OCI-M1 (cell line): ENCODE results near the gene MAFG.
"Not testable (repeated sequence)": the region's sequence is repeated elsewhere in the genome, so short reads cannot be mapped to it uniquely, and the experiment has no call there.

ENCODE experiments used
- DNase-seq: peaks from one replicate; lab custom pipeline; 2025; lab: John Stamatoyannopoulos, UW

The MAFG gene

DNA sequence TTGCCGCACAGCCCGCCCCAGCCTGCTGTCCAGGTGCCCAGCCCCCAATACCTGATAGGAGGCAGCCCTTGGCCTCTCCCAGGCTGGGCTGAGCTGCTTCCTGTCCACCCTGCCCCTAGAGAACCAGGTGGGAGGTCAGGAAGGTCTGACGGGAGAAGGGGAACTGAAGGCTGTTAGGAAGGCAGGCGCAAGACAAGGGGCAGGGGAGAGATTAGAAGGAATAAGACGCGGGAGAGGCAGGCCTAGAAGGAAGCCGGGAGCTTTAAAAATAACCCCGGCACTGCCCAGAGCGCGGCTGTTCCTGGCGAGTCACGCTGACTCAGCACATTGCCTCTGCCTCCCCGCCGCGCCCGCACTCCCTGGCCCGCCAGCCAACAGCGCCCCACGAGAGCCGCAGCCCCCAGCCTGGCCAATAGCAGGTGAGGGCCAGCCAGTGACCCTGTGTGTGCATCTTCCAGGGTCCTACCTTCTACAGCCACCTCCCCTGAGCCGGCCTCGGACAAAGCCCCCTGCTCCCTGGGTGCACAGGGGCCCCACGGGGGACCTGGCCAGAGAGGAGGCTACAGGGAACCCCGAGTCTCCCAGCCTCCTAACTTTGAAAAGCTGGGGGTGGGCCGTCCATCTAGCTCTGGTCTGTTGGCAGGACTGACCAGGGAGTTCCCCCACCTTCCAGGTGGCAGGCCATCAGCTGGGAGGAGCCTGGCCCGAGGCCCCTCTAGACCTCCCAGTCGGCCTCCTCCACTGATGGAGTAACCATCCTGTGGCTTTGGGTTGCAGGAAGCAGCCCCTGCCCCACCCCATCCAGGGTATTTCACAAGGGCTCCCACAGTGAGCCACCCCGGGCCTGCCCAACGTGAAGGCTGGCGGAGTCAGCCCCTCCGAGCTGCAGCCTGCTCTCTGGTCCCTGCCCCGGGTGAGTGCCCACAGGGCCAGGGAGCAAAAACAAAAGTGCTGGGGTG lies 4.0 kb downstream of the MAFG start:
- peak; percentile 95 for DNase-seq

DNA sequence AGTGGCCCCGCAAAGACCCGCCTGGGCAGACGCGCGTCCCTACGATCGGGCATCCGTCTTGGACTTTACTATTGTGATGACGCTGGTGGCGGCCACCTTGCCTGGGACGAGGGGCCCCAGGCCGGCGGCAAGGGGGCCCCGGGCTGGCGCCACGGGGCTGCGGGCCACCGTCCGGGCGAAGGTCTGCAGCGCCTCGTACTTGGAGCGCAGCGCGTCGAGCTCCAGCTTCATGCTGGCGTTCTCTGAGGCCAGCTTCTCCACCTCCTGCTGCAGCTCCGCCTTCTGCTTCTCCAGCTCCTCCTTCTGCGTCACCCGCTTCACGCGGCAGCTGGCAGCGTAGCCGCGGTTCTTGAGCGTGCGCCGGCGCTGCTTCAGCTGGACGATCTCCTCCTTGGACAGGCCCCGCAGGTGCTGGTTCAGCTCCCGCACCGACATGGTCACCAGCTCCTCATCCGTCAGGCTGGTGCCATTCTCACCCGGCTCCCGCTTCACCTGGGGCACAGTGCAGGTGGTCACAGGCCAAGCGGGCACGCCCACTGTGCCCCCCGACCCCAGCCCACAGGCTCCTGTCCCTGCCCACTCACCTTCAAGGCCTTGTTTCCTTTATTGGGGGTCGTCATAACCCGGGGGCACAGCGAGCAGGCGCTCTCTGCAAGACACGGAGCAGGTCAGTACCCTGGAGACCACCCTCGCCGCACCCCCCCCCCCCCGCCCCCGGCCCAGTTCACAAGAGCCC lies 4.8 kb downstream of the MAFG start:
- DNase-seq, result no peak

DNA sequence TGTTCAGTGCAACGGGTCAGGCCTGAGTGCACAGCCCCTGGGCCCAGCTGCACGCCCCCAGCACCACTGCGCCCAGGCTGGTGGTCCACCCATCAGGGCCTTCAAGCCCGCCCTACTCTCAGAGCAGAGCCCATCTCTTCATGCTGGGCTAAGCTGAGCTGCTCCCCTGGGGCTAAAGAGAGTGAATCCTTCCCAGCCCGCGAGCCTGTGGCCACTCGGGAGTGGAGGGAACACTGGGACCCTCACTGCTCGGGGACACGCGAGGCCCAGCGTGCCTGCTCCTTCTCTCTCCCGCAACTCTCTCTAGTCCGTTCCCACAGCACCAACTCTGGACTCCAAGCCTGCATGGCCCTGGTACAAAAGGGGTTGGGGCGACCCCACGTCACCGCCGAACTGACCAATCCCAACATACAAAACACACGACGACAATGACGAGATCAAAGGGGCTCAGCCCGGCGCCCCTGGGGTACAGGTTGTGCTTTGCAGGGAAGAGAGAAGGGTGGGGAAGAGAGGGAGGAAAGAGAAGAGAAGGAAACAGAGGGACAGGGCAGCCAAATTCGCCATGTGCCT lies 5.5 kb downstream of the MAFG start:
- DNase-seq, result no peak

DNA sequence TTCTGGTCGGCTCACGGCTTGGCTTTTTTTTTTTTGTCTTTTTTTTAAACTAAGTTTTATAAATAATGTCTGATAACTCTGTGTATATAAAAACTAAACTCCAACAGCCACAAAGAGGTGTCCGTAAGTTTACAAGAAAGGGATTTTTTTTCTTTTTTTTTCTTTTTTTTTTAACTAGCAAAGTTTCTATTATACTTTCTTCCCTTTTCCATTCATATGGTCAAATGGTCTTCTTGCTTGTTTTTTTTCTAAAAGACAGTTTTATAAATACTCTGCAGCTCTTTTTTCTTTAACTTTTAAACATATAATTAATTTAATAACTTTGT lies 6.0 kb downstream of the MAFG start:
- no peak for DNase-seq

DNA sequence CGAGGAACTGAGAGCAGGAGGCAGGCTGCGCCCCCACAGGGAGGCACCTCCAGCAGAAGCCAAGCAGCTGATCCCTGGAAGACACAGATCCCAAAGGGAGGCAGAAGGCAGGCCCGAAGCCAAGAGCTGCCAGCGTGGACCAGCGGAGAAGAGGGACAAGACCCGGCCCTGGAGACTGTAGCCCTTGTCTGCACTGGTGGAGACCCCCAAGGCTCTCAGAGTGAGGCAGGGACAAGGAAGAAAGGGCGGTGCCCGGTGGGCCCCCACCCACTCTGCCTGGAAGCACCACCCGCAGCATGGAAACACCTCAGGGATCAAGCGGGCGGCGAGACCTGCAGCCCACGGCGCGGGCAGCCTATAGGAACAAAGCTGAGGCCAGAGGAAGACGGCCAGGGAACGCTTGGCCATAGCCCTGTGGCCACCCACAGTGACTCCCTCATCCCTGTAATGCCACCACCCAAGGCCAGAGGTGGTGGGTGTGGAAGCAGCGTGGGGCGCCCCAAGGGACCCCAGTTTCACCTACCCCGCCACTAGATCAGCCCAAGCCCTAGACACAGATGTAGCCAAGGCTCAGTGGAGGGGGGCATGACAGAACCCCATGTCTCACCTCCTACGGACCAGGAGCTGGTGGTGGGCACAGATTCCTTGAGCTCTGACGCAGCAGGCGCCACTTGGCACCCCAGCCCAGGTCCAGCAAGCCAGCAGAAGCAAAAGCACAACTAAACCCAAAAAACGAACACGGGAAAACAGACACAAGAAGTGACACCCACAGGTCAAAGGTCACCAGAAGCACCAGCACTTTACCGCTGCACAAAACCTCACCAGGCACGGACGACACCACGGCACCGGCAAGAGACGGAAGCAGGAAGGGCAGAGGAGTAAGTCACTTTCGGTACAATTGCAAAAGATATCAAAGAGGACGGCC lies 6.7 kb downstream of the MAFG start:
- DNase-seq, result no peak

DNA sequence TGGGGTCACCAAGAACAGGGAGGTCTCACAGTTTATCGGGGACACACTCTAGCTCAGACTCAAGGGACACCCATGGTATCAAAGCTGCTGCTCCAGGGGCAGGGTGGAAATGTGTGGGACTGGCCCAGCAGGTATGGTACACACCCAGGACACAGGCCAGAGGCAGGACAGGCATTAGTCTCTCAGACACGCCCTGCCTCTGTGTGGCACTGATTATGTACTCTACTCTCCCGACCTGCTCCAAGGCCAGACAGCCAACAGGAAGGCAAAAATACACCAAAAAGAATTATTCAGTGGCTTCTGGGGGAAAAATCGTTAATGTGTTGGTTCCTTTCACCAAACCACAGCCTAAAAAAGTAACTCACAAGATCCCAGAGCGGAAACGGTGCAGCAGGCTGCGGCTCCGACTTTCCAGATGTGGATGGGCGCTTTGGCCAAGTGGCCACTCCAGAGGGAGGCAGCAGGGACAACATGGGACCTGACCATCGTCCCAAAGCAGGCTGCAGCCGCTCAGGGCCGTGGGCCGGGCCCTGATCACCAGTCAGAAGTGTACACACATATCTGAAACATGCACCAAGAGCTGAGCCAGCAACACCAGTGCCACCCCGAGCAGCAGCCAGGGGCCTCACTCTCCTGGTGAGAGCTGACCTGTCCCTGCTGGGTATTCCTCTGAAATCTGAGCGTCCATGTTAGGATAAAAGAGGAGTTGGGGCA lies 8.5 kb downstream of the MAFG start:
- DNase-seq, result peak; percentile 19

DNA sequence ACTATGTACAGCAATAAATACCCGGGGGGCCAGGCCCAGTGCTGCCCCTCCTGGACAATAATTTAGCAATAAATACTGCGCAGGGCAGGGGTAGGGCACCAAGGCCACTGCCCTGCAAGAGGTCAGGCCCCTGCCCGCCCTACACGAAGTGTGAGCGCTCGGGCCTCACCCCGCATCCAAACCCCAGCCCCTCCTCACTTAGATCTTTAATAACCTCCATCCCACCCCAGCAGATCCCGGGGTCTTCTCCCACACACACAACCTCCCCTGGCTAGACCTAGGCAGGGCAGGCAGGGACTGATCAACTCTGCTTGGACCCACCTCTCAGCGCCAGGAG lies 9.2 kb downstream of the MAFG start:
- DNase-seq, result not testable (repeated sequence)

DNA sequence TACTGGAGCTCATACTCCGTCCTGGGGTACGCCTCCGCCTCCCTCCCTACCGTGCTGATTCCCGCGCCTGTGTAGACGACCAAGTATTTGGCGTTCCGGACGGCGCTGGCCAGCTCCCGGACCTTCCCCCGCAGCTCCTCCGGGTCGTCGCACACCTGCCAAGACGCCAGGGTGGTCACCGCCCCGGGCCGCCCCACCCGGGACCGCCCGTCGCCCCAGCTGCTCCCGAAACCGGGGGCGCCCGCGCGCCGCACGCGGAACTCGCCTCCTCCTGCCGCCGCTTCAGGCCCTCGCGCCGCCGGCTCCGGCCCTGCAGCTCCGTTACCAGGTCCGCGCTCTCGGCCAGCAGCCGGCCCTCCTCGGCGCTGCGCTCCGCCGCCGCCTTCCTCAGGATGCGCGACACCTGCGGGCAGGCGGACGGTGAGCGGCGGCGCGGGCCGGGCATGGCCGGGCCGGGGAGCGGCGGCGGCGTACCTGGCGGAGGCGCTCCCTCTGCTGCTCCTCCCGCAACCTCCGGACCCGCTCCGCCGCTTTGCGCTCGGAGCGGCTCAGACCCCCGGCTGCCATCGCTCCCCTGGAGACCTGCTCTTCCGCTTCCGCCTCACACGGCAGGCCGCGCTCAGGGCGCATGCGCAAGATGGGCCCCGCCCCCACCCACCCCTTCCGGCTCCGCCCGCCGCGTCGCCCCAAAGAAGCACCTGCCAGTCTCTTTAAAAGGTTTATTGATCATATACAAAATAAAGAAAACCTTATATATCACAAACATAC lies 9.8 kb downstream of the MAFG start, which contains the start of gene SIRT7:
SIRT7 (minus strand) TSS at position 612 of the 768 bp plus-strand sequence; CDS start at position 567, 45 bp downstream.
- DNase-seq, result peak; percentile 92

DNA sequence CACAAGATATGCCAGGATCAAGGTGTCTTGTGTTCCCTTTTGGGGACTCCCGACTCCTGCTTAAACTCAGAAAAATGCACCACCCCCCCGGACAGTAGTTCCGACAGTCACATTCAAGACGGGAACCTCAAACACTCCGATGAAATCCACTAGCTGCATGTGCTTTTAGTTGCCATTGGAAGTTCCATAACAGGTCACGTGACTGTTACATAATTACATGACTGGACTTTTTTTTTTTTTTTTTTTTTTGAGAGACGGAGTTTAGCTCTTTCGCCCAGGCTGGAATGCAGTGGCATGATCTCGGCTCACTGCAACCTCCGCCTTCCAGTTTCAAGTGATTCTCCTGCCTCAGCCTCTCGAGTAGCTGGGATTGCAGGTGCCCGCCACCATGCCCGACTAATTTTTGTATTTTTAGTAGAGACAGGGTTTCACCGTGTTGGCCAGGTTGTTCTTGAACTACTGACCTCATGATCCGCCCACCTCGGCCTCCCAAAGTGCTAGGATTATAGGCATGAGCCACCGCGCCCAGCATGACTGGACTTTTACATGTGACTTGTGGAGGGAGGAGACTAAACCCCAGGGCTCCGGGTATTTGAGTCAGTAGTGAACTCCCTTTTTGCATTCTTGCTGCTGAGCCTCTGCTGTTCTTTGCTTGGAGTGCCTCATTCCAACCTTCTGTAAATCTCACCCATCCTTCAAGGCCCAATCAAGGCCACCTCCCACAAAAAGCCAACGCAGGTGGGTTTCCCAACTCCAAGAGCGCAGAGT lies 11.1 kb downstream of the MAFG start:
- peak; percentile 17 for DNase-seq

DNA sequence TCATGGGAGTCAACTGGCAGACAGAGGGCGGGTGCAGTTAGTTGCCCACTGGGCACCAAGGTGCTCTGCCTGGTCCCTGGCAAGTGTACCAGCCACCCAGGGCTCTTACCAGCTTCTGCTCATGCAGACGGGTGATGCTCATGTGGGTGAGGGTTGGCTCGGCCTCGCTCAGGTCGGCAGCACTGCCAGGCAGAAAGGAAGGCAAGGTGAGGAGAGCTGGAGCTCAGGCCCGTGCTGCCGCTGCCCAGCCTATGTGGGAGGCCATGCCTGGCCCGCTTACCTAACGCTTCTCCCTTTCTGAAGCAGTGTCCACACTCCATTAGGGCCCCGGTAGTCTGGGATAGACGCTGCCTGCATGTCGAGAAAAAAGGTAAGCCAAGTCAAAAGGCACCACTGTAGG lies 12.2 kb downstream of the MAFG start:
- DNase-seq, result no peak

DNA sequence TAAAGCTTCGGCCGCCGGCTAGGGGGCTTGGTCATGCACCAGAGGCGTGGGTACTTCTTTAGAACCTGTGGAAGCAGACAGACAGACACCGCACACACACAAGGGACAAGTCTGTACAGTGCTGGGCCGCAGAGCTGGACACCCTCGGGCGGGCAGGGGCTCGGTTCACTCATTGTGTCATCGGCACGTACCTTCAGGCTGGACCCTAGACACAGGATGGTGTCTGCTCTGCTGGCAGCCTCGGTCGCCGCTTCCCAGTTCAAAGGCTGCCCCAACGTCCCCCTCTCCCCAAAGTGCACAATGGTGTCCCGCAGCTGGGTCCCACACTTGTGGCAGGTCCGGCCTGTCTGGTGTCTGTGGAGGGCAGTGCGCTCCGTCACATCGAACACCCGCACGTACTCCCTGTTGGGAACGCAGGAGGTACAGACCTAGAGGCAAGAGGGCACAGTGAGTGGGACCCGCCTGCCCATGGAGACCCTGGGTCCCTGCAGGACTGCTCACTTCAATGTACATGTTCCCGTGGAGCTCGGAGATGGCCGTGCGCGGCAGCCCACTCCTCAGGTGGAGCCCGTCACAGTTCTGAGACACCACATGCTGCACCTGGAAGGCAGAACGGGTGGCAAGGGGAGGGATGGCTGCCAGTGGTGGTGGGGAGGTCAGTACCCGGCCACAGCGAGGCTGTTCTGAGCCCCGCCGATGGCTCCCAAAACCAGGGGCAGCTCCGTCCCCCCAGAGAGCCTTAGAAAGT lies 13.3 kb downstream of the MAFG start:
- no peak for DNase-seq

DNA sequence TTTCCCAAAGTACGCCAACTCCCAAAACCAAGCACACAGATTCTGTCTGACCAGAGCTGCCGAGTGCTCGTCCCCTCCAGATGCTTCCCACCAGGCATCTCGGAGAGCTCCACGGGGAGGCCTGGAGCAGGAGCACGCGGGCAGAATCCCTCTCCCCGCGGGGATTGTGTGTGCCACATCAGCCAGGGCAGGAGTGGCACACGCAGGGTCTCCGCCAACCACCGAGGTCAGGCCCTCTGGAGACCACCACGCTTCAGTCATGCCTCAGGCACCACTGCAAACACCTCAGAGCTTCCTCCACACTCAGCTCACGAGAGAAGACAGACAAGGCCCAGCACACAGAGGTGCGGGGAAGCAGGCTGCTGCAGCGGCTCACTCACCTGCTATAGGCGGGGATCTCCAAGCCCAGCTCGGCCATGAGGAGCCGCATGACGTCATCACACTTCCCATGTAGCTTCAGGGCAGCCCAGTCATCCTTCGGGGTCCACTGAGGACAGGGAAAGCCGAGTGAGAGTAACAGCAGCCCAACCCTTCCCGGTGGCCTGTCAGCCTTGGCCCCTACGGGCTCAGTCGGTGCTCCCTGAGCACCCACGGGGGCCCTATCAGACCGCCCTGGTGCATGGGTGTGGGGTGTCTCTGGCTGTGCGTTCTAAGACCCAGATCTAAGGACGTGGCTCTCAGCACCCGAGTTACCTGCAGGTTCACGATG lies 14.0 kb downstream of the MAFG start:
- no peak for DNase-seq

DNA sequence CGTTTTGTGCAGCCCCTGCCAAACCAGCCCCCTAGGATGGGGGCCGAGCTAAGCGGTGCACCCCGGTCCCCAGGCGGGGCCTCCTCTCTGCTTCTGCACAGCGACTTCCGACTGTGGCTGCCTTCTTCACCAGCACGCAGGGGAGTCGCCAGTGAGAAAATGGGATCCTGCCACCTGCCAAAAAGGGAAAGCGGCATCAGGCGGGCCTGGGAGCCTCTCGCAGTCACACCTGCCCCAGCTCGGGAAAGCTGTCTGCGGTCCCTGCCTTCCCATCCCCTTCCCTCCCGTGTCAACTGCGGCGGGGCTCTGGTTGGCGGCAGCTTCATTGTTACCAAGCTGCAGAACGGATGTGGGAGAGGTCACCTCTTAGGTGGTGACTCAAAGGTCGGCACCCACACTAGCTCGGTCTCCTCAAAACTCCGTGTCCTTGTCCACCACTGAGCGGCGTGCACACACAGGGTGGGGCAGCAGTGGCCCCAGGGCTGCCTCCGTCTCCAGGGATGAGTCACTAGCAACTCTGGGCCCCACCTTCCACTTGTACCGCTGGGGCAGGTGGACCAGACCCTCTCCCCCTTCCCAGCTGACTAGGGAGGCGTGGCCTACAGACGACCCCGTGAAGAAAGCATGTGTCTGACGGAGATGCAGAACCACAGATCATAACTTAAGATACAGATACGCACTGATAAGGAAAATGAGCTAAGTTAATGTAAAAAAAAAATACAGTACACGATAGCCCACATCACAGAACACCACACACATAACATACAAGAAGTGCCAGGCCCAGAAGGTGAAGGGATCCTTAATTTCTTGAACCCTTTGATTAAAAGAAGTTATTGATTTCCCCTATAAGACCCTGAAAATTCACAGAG lies 14.9 kb downstream of the MAFG start:
- DNase-seq, result no peak

DNA sequence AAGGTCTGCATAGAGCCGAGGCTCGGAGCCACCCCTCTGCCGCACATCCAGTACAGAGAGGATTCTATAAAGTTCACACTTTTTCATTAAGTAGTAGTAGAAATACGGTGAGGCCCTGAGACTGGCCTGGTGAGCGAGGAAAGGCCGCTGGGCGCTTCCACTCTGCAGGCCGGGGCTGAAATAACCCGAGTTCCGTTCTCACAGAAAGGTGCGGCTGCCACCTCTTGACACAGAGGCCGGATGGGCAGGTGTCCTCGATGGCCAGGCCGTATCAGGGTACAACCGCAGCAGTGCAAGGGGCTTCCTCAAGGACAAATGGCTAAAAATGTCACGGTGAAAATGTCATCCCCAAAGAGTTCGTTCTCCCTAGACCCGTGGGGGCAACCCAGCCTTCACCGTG lies 15.6 kb downstream of the MAFG start:
- DNase-seq, result no peak

DNA sequence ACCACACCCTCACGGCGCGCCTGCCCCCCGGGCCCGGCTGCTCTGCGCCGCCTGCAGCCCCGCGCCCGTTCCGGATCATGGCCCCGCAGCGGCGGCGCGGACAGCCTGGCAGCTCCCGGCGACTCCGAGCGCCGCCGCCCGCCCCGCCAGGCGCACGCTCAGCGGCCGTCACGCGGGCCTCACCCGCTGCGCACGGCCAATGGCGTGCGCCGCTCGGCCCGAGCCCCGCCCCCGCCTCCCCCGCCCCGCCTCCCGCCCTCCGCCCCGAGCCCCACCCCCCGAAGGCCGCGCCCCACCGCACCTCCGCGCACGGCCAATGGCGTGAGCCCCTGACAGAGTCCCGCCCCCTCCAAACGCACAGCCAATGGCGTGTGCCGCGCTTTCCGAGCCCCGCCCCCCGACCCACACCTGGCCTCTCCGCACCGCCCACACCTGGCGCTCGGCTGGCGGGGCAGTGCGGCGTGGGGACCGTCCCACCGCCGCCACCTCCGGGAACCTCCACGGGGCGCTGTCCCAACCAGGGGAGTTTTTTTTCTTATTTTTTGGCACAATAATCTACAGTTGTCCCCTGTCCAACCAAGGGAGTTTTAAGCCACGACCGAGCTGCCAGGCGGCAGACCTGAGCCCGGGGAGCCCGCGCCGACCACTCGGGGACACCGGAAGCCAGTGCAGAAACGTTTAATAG lies 16.1 kb downstream of the MAFG start, which contains the start of gene PCYT2:
PCYT2 (minus strand) TSS at position 123 of the 685 bp plus-strand sequence; CDS start at position 79, 44 bp downstream.
- peak; percentile 88 for DNase-seq

DNA sequence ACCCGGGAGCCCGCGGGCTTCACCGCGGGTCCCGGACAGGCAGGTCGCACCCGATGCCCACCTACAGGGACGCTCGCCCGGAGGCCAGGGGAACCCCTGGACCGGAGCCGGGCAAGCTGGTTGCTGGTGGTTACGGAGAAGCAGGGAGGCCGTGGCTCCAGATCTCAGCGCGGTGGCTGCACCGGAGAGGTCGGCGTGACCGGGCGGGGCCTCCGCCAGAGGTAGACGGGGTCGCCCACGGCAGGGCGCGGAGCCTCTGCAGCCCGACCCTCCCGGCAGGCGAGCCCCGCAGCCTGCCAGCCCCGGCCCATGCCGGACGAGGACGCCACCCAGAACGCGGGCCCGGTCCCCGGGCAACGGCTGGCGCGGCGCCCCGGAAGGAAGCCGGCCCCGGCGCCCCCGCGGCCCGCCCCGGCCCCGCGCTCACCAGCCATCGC lies 16.7 kb downstream of the MAFG start:
- DNase-seq, result peak; percentile 49
